CD14-positive monocyte (primary cell): ENCODE results near the gene COX7A2L. TPM values are rescaled to one million over a fixed set of nuclear protein-coding genes. Genes with fewer than 3 reads are reported as not detected.

Source experiments
- DNase-seq, 3 donors: peaks; one replicate each; pipeline ENCODE4 v3.0.0-alpha.2; 2011 to 2022
- H2AFZ ChIP-seq: 2 replicates; pipeline ENCODE4 v1.6.0; 2012; ENCODE audit warnings: mild to moderate bottlenecking, low read depth, low read length, inconsistent platforms; ENCODE audit not compliant: insufficient read depth, poor library complexity, severe bottlenecking
- H3K27ac ChIP-seq, 2 donors: 1 replicate in 1 of 2; 2 replicates in 1 of 2; pipeline ENCODE4 v1.5.1; 2012 to 2013; ENCODE audit warnings: low read length in 2 of 2, control low read depth in 1 of 2, inconsistent platforms in 1 of 2, low read depth in 1 of 2, mild to moderate bottlenecking in 1 of 2
- H3K27me3 ChIP-seq, 2 donors: one replicate each; pipeline versions ENCODE4 v1.6.0 to v1.6.1; 2011 to 2013; ENCODE audit warnings: low read length in 2 of 2; ENCODE audit not compliant: control insufficient read depth in 2 of 2, insufficient read depth in 2 of 2
- H3K36me3 ChIP-seq, 2 donors: replicated peaks in 1 of 2; 1 replicate in 1 of 2; 2 replicates in 1 of 2; pipeline versions ENCODE4 v1.5.1 to v1.6.1; 2012 to 2013; ENCODE audit warnings: low read length in 2 of 2, control low read depth in 1 of 2, inconsistent platforms in 1 of 2, mild to moderate bottlenecking in 1 of 2; ENCODE audit not compliant: insufficient read depth in 2 of 2, control insufficient read depth in 1 of 2
- H3K4me1 ChIP-seq, 2 donors: 1 replicate in 1 of 2; 2 replicates in 1 of 2; pipeline versions ENCODE4 v1.5.1 to v1.6.1; 2012 to 2013; ENCODE audit warnings: low read length in 2 of 2, control low read depth in 1 of 2, inconsistent platforms in 1 of 2, mild to moderate bottlenecking in 1 of 2, moderate library complexity in 1 of 2; ENCODE audit not compliant: insufficient read depth in 2 of 2, control insufficient read depth in 1 of 2
- H3K4me2 ChIP-seq: replicated peaks from 2 replicates; pipeline ENCODE3; 2012; ENCODE audit warnings: low read length, moderate library complexity, mild to moderate bottlenecking; ENCODE audit not compliant: poor library complexity, severe bottlenecking; ENCODE audit errors: extremely low read depth
- H3K4me3 ChIP-seq, 3 experiments: fragments of 200-600 bp in 1 of 3; sonication (generic) in 1 of 3; replicated peaks in 1 of 3; 1 replicate in 2 of 3; 2 replicates in 1 of 3; pipeline ENCODE4 v1.5.1; 2011 to 2013; ENCODE audit warnings: low read length in 3 of 3, mild to moderate bottlenecking in 3 of 3, control low read depth in 2 of 3, low read depth in 2 of 3, inconsistent platforms in 1 of 3, moderate library complexity in 1 of 3
- H3K79me2 ChIP-seq: 2 replicates; pipeline ENCODE4 v1.6.0; 2012; ENCODE audit warnings: mild to moderate bottlenecking, control low read depth, inconsistent platforms, low read length, moderate library complexity; ENCODE audit not compliant: insufficient read depth
- H3K9ac ChIP-seq: 2 replicates; pipeline ENCODE4 v1.6.0; 2017; ENCODE audit warnings: low read length, mild to moderate bottlenecking; ENCODE audit not compliant: insufficient read depth, poor library complexity, severe bottlenecking
- H3K9me3 ChIP-seq, 2 donors: replicated peaks in 1 of 2; 1 replicate in 1 of 2; 2 replicates in 1 of 2; pipeline versions ENCODE4 v1.5.1 to v1.6.1; 2012 to 2013; ENCODE audit warnings: low read length in 2 of 2, control low read depth in 1 of 2; ENCODE audit not compliant: control insufficient read depth in 1 of 2, insufficient read depth in 1 of 2
- H4K20me1 ChIP-seq: 2 replicates; pipeline ENCODE4 v1.6.0; 2012; ENCODE audit warnings: mild to moderate bottlenecking, low read length, control low read depth, moderate library complexity; ENCODE audit not compliant: insufficient read depth
- H3K27ac Mint-ChIP-seq, 7 donors: one replicate each; pipeline ENCODE4 v1.8.0; 2020; ENCODE audit warnings: mild to moderate bottlenecking in 7 of 7, mixed read lengths in 7 of 7, moderate library complexity in 6 of 7, inconsistent platforms in 2 of 7
- H3K27me3 Mint-ChIP-seq, 3 donors: one replicate each; pipeline ENCODE4 v1.8.0; 2021 to 2022; ENCODE audit warnings: low read depth in 3 of 3, mild to moderate bottlenecking in 3 of 3, mixed read lengths in 3 of 3, moderate library complexity in 3 of 3, inconsistent platforms in 1 of 3
- H3K36me3 Mint-ChIP-seq, 2 donors: one replicate each; pipeline ENCODE4 v1.8.0; 2020; ENCODE audit warnings: mixed read lengths in 2 of 2, inconsistent platforms in 1 of 2, mild to moderate bottlenecking in 1 of 2
- H3K4me1 Mint-ChIP-seq: one replicate; pipeline ENCODE4 v1.8.0; 2020; ENCODE audit warnings: mild to moderate bottlenecking, mixed read lengths
- H3K4me3 Mint-ChIP-seq, 2 donors: one replicate each; pipeline ENCODE4 v1.8.0; 2020; ENCODE audit warnings: mild to moderate bottlenecking in 2 of 2, mixed read lengths in 2 of 2, moderate library complexity in 1 of 2
- H3K9me3 Mint-ChIP-seq, 7 donors: one replicate each; pipeline ENCODE4 v1.8.0; 2020 to 2022; ENCODE audit warnings: mixed read lengths in 7 of 7, mild to moderate bottlenecking in 6 of 7, moderate library complexity in 6 of 7, inconsistent platforms in 2 of 7
- CTCF ChIP-seq: fragments of 200-600 bp; IDR thresholded peaks from one replicate; pipeline ENCODE4 v1.8.0; 2022; ENCODE audit warnings: antibody characterized with exemption, mild to moderate bottlenecking
- WGBS: methylation state at CpG from one replicate; pipeline ENCODE4 v1.1.5; 2013; ENCODE audit warnings: missing lambda C conversion rate; ENCODE audit not compliant: insufficient coverage; 5-methylcytosine and 5-hydroxymethylcytosine counted together
- intact Hi-C, 2 donors: fragments of 100-400 bp; cut with micrococcal nuclease; formaldehyde crosslinking; loops; one replicate each; pipeline versions ENCODE4 v1.15.0 to v1.15.1; 2023
- polyA plus RNA-seq, 3 donors: library from polyadenylated mRNA; depleted of rRNA in 1 of 3; unstranded in 2 of 3; stranded (reverse) in 1 of 3; fragments of 300-500 nt in 2 of 3; fragments of >200 nt in 1 of 3; fragmentation: Illumina TruSeq in 2 of 3; gene quantifications; 1 replicate in 2 of 3; 2 replicates in 1 of 3; pipeline ENCODE4 v1.2.3, GENCODE V29; 2012 to 2021

COX7A2L gene
- polyA plus RNA-seq, 3 donors: 63.6 to 153 (median 144) TPM

DNA sequence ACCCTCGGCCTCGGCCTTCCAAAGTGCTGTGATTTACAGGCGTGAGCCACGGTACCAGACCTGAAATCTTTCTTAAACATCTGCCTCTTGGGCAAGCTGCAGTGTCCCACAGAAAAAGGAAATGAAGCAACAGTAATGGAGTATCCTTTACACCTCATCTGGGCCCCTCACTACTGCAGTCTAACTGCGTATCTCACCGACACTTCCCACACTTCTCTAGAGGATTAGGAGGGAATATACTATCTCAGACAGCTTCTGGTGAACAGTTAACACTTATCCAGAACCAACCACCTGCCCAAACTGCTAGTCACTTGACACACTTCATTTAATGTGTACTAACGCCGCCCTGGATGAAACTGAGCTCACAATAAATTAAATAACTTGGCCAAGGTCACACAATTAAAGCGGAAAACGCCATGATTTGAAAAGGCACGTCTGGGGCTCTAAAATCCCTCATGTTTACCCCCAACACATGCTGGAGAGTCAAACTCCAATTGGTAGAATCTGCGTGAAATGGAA lies 993 bp downstream of the COX7A2L start:
- Histone ChIP-seq H4K20me1 (peaks cover 38% of the 10 kb centered on the region), H3K36me3 (peaks cover 0 to 4% of the 10 kb centered on the region in 2 donors), H3K79me2 (peaks cover 60% of the 10 kb centered on the region), H3K9me3 (no peaks in the 10 kb centered on the region), H3K27me3 (no peaks in the 10 kb centered on the region), H2AFZ (peak overlapping the region; percentile 85), H3K4me2 (peak overlapping the region; percentile 90), H3K4me3 (peak overlapping the region; percentile 83 to 92 (median 89)), H3K4me1 (peaks cover 24 to 31% of the 10 kb centered on the region in 2 donors), H3K9ac (peak overlapping the region; percentile 92), H3K27ac (peak overlapping the region; percentile 88 to 97)
- Mint-ChIP-seq H3K36me3 (peaks cover 9 to 12% of the 10 kb centered on the region in 2 donors), H3K4me3 (peak overlapping the region; percentile 90 to 96), H3K27me3 (peaks cover 3 to 4% (median 3%) of the 10 kb centered on the region in 3 donors), H3K27ac (peak overlapping the region; percentile 97 to 99 (median 98)), H3K4me1 (peaks cover 36% of the 10 kb centered on the region), H3K9me3 (peaks cover 0 to 3% (median 0%) of the 10 kb centered on the region in 7 donors)
- peak; percentile 51 to 76 (median 72) for DNase-seq
- no peak for TF ChIP-seq CTCF
- intact Hi-C loops: no loop called here
- 0% methylated on average over 10 of the region's 12 CpGs for WGBS

DNA sequence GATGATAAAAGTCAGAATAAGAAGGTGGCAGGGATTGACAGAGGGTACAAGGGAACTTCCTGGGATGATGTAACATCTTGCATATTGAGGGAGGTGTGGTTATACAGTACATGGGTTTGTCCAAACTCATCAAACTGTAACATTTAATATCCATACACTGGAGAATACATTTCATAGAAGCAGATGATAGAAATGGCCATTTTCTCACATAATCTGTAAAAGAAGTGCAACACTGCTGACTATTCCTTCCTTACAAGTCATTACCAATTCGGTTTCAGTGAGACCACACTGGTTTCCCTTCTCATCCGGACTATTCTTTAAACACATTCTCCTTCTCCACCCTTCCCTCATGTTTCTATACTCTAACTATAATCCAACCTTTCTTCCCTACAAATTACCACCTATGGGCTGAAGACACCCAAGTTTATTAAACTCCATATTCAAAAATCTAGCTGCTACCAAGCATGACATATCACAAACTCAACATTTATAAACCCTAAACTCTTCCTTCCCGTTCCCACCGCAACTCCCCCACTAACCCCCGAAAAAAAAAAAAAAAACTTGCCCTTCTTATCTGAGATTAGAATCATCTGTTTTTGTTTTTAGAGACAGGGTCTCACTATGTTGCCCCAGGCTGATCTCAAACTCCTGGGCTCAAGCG lies 1.6 kb downstream of the COX7A2L start:
- Histone ChIP-seq H3K9ac (peak overlapping the region; percentile 92), H3K79me2 (peaks cover 66% of the 10 kb centered on the region), H3K27ac (peak overlapping the region; percentile 88 to 97), H3K36me3 (peaks cover 0 to 4% of the 10 kb centered on the region in 2 donors), H2AFZ (peak overlapping the region; percentile 85), H3K4me3 (peak overlapping the region; percentile 83 to 92 (median 89)), H3K4me1 (peaks cover 24 to 31% of the 10 kb centered on the region in 2 donors), H3K27me3 (no peaks in the 10 kb centered on the region), H4K20me1 (peaks cover 44% of the 10 kb centered on the region), H3K4me2 (peak overlapping the region; percentile 90), H3K9me3 (no peaks in the 10 kb centered on the region)
- peaks cover 3 to 4% (median 3%) of the 10 kb centered on the region in 3 donors for H3K27me3 Mint-ChIP-seq
- intact Hi-C loops: no loop called here
- peaks cover 9 to 15% of the 10 kb centered on the region in 2 donors for H3K36me3 Mint-ChIP-seq
- peaks cover 36% of the 10 kb centered on the region for H3K4me1 Mint-ChIP-seq
- peaks cover 0 to 3% (median 0%) of the 10 kb centered on the region in 7 donors for H3K9me3 Mint-ChIP-seq
- peak overlapping the region; percentile 90 to 96 for H3K4me3 Mint-ChIP-seq
- no peak for TF ChIP-seq CTCF
- DNase-seq: peak in 2 of 3 donors; percentile 8 to 30
- H3K27ac Mint-ChIP-seq: peak overlapping the region; percentile 97 to 99 (median 98)
- WGBS: 2% methylated on average over 3 of the region's 6 CpGs
